HG02970 (cell line): ENCODE results near the gene TRIP12.
"Not testable (repeated sequence)": the region's sequence is repeated elsewhere in the genome, so short reads cannot be mapped to it uniquely, and the experiment has no call there.

Experiments used
- ATAC-seq: cut with Tn5 transposase; IDR thresholded peaks from one replicate; pipeline ENCODE4 v1.9.1; 2021; ENCODE audit warnings: mild to moderate bottlenecking, moderate library complexity, moderate number of reproducible peaks; ENCODE audit not compliant: unreplicated experiment, low FRiP score

TRIP12 gene

DNA sequence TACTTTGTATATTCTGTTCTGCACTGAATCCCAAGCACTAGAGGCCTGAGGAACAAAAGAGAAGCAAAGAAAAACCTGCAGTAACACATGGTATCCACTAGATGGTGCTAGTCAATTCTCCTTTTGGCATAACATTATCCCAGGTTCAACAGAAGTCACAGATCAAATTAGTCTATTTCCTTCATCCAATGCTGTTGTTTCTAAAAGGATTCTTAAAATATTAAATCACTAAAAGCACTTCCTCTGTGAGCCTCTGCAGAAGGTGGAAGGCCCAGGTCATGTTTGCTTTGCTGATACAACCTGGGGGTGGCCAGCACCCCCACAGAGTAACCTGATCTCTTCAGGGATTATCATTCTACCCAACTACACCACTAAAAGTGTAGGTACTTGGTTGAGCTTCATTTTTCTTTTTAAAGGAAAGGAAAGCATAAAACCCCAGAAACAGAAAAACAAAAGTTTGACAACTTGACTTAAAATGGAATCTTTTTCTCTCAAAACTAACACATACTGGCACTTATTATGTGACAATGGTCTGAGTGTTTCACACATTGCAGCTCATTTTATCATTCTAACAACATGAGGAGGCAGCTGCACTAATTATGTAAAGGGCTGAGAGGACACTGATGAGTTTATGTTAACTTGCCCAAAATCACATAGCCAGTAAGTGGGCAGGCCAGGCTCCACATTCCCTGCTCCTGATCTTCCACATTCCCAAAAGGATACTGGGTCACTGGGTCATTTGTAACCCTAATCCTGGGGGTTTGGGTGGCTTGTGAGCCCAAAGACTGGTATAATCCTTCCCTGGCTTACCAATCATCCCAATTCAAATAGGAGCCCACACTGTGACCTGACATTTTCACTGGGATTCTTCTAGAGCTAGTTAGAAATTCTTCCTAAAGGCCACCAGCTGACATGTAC, 140.7 kb downstream of the TRIP12 start:
- ATAC-seq: no peak

DNA sequence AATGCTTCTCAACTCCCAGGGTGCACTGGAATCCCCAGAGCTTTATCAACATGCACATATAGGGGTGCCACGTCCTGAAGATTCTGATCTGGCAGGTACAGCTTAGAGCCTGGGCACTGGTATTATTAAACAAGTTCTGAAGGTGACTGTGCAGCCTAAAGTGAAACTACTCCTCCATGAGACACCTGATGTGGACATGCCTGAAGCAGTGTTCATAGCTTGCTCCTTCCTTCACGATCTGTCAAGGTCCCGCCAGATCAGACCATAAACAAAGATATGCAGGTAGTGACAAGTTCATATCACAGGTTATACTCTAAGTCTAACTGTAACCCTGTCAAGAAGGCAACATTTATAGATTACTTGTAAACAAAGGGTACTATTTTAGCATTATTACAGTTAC, 142.2 kb downstream of the TRIP12 start:
- no peak for ATAC-seq

DNA sequence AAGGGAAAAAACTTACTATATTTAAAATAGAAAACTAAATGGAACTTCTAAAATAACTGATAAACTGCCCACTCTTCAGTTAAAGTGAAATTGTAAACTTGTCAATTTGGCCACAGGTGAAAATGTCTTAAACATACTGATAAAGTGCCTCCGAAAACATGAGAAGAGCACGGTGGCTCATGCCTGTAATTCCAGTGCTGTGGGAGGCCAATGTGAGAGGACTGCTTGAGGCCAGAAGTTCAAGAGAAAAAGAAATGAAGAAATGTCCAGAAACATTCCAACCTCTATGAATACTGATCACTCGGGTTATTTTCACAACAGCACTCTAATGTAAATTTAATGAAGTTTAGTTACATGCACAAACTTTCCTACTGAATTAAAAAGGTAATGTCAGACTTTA, 144.1 kb downstream of the TRIP12 start:
- no peak for ATAC-seq

DNA sequence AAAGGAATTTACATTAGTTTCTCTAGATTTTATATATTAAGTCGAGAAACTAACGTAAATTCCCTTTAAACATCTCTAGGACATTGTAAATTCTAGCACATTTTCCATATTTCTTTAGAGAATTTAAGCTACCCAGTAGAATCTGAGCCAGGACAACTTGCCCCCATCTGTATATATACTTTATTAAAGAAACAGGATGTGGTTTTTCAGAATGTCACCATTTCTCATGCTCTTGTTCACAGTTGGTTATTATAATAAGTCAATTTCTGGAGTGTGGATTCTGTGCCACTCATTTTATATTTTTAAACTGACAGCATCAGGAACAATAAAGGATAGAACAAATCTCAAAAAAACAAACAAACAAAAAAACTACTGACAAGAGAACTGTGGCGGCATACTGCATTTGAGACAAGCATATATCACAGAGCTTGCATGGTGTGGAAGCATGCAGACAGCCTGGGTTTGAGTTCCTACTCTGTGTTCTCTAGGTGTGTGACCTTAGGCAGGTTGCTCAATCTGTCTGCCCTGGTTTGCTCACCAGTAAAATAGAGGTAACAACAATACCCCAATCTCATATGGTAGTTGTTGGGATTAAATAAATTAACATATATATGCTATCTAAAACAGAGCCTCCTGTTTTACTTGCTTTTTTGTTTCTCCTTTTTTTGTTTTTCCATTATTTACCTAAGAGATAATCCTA, 146.0 kb downstream of the TRIP12 start:
- no peak for ATAC-seq

DNA sequence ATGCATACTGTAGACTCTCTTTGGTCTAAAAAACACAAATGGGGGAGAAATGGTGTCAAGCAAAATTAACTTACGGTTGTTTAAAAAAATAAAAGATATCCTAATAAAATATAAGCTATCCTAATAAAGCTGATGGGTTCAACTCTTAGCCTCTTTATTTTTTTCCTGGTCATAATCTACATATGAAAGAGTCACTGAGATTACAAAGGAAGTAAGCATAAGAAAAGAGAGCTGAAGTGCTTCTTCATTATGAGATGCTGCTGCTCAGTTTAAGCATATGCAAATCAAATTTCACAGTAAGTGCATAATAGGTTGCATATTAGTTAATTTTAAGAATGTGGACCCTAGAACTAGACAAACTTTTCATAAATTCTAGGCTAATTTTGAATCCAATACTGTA, 147.6 kb downstream of the TRIP12 start:
- no peak for ATAC-seq

DNA sequence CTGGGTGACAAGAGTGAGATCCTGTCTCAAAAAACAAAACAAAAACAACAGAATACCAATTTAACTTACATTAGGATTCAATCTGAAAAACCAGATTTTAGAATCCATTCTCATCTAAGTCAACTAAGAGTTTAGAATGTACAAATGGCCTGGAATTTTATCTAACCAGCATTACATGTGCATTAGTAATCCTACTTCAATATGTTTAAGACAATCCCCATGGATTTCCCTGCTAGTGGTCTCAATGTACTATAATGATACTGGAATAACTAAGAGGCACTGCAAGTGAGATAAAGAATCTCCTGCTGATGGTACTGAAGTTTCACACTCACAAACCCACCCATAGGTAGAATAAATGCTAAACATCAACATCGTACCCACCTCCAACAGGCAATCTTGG, 153.6 kb downstream of the TRIP12 start:
- ATAC-seq: no peak

DNA sequence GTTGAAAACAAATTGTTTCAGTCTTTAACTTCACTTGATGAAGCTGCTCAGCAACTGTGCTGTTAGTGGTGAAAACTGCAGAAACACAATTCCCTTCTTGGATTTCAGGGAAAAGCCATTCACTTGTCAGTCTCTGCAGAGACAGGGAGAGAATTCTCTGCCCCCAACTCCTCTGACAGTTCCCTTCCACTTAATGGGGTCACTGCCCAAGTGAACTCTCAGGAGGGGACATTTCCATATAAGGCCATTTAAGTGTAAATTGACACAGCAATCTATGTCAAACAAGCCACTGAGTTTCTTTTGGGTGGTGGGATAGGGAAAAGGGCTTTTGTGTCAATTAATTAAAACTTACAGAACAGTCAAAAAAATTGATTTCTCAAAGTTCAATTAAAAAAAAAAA, 156.1 kb downstream of the TRIP12 start:
- ATAC-seq: no peak

DNA sequence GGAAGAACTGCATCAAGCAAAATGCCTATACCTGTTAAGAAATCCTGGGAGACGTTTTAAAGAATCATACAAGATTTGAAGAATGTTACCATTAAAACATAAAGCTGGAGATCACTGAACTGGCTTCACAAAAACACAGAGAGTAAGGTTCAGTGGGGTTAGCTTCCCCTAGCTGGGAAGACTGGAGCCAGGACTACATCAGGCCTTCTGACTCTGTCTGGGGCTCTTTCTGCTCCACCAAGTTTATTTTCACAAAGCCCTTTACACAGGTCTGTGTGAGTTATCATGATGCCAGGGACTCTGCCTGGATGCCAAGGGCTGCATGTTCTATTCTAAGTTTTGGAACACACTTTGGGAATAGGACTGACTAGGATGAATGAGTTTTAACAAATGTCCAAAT, 160.1 kb downstream of the TRIP12 start:
- ATAC-seq: no peak

DNA sequence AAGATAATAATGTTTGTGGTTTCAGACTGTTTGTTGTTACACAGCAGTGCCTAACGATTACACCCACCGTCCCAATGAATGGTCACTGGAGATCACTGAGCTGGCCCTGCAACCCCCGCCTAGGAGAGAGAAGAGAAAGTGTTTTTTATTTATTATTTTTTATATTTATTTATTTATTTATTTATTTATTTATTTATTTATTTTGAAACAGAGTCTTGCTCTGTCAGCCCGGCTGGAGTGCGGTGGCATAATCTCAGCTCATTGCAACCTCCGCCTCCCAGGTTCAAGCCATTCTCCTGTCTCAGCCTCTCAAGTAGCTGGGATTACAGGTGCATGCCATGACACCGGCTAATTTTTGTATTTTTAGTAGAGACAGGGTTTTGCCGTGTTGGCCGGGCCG, 164.3 kb downstream of the TRIP12 start:
- ATAC-seq: not testable (repeated sequence)

DNA sequence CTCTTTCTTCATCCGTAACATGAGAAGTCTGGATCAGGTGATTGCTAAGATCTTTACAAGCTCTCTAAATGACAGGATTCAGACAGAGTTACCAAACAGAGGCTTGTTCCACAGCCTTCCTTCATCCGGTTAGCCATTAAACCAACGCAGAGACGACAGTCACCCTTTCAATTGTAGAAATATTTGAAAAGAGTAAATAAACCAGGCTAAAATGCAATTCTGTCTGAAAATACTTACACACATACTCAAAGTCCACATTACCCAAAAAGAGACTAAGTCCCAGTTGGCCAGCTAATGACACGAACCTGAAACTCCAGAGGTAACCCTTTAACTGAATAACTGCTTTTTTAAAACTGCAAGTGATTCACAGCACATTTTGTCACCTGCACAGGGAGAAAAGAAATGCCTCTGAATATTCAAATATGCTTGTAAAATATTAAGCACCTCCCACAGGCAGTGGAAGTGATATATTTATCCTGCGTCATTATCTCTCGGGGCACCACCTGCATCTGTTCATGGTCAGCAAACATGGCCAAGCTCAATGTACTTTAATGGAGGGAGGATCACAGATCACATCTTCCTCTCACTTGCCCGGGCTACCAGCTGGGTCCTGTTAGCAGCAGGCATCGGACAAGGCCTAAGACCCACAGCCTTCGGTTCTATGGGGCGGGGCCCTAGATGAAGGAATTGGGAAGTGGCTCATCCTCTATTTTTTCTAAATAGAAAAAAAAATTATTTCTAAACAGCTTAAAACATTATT, 168.7 kb downstream of the TRIP12 start:
- no peak for ATAC-seq

DNA sequence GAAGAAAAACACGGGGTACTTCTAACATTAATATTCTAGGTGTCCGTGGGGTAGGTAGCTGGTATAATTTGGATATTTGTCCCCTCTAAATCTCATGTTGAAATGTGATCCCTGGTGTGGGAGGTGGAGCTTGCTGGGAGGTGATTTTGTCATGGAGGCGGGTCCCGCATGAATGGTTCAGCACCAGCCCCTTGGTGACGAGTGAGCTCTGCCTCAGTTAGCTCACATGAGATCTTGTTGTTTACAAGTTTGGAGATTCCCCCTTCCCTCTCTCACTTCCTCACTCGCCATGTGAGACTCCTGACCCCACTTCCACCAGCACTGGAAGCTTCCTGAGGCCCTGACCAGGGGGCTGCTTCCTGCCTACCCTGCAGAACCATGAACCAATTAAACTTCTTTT, 172.0 kb downstream of the TRIP12 start:
- no peak for ATAC-seq

DNA sequence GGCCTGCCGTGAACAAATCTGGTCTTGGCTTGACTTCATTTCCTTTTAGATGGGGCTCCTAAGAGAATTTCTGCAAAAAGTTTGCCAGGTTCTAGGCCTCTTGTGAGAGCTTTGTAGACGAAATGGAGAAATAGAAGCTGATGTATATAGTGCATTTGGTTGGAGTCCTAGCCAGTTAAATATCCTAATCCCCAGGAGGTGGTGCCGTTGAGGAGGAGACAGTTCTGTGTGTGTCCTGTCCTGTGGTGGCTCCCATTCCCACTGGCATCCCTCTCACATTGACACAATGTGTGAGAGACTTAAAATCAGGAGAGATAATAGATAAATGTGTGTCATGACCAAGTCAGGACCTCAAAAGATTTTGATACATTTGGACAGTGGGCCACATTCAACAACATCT, 172.9 kb downstream of the TRIP12 start:
- ATAC-seq: no peak

DNA sequence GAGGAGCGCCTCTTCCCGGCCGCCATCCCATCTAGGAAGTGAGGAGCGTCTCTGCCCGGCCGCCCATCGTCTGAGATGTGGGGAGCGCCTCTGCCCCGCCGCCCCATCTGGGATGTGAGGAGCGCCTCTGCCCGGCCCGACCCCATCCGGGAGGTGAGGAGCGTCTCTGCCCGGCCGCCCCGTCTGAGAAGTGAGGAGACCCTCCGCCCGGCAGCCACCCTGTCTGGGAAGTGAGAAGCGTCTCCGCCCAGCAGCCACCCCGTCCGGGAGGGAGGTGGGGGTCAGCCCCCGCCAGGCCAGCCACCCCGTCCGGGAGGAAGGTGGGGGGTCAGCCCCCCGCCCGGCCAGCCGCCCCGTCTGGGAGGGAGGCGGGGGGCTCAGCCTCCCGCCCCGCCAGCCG, 179.1 kb downstream of the TRIP12 start:
- not testable (repeated sequence) for ATAC-seq

DNA sequence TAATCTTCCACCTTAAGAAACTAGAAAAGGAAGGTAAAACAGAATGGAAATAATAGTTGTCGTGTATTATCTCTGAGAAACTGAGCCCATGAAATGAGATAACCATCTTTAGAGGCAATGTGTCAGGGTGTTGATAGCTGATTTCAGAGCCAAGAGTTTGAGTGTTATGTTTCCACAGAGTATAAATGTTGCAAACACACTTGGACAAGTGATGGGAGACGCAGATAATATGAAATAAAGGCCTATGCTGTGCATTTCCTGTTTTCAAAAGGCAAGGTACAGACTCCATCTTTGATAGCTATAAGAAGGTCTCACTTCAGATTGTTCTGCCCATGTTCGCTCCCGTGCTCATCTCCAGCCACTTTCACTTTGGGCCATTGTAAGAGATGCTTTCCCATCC, 181.5 kb downstream of the TRIP12 start:
- ATAC-seq: no peak

DNA sequence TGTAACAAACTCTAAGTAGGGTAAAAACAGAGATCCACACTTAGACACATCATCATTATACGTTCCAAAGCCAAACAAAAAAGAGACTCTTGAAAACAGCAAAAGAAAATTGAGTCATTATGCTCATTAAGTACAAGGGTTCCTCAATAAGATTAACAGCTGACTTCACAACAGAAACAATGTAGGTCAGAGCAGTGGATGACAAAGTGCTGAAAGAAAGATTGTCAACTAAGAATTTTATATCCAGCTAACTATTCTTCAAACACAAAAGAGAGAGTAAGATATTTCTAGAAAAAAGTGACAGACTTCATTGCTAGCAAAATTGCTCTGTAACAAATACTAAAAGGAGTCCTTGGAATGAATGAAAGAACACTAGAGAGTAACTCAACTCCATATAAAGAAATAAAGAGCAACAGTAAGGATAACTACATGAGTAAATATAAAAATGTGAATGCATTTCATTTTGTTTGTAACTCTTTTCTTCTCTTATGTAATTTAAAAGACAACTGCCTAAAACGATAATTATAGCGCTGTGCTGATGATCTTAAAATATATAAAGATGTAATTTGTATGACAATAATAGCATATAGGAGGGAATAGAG, 183.7 kb downstream of the TRIP12 start:
- no peak for ATAC-seq

DNA sequence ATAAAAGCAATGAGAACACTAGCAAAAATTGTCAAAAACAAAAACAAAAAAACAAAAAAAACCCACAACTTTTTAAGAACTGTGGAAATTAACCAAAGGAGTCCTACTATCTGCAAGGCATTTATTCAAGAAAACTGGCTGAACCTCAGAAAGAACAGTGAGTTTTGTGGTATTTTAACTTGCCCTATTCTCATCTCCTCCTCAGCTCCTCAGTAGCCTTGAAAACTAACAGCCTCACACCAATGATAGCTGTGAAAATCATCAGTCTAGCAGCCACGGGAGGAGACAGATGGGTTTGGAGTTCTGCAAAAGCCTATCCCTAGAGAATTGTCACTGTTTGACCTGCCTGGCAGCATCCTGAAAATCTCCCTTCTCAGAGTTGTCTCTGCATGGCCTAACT, 187.4 kb downstream of the TRIP12 start:
- no peak for ATAC-seq

DNA sequence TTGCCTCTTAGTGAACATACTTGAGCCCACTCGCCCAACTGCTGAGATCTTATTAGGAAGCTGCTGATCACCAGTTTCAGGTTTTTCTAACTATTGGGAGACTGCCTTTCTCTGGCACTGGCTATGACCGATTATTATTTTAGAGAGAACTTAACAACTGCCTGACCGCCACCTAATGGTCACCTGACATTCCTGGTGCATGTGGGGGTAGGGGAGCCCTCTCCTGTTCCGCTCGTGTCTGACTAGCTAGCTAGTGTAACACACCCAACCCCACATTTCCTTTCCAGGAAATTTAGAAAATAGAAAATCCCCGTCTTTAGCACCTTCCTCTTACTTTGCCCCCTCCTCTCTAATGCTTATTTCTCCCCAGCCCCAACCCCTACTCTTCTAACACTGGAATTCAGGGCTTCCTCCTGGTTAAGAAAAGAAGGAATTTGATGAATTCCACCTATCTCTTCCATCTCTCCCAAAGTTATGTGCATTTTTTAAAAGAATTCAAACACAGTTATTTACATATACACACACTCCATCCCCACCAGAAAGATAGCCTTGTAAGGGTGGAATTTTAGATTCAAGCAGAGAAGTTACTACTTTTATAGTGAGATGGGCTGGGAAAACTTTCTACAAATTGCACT, 188.1 kb downstream of the TRIP12 start:
- ATAC-seq: no peak

DNA sequence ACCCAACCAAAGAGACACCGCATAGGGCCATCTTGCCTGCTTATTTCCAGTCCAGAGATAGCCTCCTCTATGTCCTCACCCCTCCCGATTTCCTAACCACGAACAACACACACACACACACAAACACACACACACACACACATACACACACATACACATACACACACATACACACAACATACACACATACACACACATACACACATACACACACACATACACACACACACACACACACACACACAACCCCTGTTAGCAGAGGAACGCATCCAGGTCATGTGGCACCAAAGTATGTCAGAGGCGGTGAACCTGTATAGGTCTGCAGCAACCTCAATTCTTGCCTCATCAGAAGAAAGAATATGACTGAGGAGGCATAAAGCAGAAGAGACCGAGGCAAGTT, 188.9 kb downstream of the TRIP12 start:
- ATAC-seq: no peak

DNA sequence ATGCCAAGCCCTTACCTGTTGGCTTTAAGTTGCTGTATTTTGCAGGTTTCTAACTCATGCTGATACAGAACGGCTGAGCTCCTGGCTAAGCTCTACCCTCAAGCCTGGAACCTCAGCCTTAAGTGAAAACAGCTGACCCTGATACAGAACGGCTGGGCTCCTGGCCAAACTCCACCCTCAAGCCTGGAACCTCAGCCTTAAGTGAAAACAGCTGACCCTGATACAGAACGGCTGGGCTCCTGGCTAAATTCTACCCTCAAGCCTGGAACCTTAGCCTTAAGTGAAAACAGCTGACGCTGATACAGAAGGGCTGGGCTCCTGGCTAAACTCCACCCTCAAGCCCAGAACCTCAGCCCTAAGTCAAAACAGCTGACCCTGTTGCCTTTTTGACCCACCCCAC, 189.9 kb downstream of the TRIP12 start:
- ATAC-seq: no peak

DNA sequence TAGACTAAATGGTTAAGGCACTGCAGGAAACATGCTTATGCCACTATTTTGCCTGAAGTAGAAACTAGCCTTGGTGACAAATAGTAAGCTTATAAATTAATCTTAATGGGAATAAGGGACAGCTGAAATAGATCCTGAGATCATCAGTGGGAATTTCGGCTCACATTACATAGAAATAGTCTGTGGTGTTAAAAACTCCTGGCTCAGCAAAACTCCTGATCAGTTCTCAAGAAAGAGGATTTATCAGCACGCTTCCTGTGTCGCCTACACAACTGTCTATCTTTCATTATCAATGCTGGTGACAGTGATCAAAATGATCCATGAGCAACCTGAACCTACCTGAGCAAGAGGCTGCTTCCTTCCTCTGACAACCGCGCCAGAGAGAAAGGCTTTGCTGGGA, 190.4 kb downstream of the TRIP12 start:
- no peak for ATAC-seq
